GM18951 (cell line): ENCODE measurements around the gene COL26A1.

Source experiments
- POLR2A ChIP-seq: IDR thresholded peaks from 4 replicates; pipeline ENCODE4 v1.6.1; 2011; ENCODE audit warnings: mild to moderate bottlenecking; ENCODE audit not compliant: insufficient read length, insufficient read depth; ENCODE audit errors: extremely low read depth
- in situ Hi-C: fragments of 300-500 bp; cut with MboI; formaldehyde crosslinking; loops from one replicate; pipeline ENCODE4 v1.12.0; 2022; ENCODE audit warnings: low sequenced_read_pairs, mixed read lengths, inconsistent platforms; ENCODE audit not compliant: unreplicated experiment

Gene COL26A1

DNA sequence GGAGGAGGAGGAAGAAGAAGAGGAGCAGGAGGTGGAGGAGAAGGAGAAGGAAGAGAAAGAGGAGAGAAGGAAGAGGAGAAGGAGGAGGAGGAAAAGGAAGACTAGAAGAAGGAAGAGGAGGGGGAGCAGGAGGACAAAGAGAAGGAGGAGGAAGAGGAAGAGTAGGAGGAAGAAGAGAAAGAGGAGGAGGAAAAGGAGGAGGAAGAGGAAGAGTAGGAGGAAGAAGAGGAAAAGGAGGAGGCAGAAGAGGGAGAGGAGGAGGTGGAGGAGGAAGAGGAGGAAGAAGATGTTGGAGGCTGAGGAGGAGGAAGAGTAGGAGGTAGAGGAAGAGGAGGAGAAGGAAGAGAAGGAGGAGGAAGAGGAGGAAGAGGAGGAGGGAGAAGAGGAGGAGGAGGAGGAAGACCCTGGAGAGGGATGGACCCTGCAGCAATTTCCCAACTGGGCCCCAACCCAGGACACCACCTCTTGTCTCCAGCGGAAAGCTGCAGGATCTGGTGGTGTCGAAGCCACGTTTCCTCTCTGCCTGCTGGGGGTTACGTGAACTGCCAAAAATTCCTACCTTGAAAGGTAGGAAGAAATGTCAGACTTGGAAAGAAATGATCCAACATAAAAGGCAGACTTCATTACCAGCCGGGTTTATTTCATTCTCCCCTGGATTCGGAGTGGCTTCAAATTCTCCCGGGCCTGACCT is 38.9 kb downstream of the COL26A1 start:
- in situ Hi-C loops, result no loop called here

DNA sequence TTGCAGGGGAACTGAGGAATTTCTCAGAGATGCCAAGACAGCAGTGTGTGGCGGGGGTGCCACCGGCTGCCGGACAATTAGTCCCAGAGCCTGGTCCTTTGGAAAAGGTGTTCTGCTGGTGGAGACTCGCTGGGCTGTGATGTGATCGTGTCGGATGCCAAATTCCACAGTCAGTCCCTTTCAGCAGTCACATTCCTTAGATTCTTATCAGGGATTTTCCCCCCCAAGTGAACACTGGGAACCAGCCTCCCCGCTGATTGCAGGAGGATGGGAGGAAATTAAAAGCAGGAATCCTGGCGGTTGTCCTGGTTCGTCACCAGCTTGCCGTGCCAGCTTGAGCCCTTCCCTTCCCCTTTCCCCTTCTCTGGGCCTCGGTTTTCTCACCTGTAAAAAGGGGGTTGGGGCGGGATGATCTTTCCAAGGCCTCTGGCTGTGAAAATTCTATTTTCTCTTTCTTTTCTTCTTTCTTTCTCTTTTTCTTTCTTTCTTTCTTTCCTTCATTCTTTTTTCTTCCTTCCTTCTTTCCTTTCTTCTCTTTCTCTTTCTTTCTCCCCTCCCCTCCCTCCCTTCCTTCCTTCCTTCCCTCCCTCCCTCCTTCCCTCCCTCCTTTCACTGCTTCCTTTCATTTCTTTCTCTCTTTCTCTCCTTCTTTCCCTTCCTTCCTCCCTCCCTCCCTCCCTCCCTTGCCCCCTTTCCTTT is 39.6 kb downstream of the COL26A1 start:
- no peak for TF ChIP-seq POLR2A
- in situ Hi-C loops, result no loop called here

More for the DNA sequence above, 38.9 kb downstream of the COL26A1 start:
- no peak for TF ChIP-seq POLR2A

DNA sequence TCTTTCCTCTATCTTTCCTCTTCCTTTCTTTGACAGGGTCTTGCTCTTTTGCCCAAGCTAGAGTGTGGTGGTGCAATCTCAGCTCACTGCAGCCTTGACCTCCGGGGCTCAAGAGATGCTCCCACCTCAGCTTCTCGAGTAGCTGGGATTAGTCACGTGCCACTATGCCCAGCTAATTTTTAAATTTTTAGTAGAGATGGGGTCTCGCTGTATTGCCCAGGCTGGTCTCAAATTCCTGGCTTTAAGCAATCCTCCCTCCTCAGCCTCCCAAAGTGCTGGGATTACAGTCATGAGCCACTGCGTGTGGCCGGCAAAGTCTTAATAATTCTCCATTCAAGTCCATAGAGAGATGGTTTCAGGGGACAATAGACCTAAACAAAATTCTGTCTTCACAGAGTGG is 40.2 kb downstream of the COL26A1 start:
- no peak for TF ChIP-seq POLR2A
- in situ Hi-C loops, result no loop called here

DNA sequence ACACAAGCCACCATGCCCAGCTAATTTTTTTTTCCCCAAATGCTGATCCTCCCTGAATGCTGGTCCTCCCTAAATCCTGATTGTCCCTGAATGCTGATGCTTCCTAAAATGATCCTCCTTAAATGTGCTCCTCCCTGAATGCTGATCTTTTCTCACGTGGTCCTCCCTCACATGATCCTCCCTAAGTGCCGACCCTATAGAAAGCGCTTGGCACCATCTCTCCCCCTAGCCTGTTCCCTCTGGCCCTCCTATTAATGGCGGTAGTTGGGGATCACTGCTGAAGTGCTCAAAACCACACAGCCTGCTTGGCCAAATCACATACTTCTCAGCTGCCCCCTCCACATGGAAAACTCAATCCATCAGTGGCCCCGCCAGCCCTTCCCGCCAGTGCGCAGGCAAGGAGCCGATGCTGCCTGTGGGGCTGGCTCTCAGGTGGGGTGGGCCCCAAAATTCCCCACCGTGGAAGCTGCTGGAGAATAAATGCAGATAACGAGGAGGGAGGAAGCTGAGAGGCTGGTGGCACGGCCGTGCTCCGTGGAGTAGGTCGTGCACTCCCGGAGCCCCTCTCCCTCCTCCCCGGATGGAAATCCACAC is 42.9 kb downstream of the COL26A1 start:
- in situ Hi-C loops, result no loop called here
- no peak for TF ChIP-seq POLR2A

DNA sequence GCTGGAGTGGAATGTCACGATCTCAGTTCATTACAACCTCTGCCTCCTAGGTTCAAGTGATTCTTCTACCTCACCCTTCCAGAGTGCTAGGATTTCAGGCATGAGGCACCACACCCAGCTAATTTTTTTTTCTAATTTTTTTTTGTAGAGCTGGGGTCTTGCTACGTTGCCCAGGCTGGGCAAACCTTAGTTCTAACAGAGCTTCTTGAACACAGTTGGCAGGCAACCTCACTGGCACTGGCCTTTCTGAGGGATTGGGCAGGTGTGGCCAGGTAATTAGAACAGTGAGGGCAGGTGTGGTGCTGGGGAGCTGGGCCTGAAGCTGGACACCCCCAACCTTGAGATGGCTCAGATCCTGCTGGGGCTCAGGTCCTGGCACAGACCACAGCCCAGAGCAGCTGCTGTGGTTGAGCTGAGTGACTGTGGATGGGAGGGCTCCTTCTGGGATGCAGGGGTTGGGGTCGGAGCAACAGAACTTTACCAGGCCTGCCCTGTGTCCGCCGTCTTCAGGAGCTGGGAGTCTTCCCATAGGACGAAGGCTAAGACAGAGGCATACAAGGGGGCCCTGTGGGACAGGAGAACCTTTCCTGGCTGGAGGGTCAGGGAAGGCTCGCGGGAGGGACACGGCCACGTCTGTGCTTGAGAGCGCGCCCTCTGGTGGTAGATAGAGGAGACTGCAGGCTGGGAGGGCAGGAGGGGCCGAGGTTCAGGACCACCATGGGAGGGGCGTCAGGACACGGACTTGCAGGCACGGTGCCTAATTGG is 48.2 kb downstream of the COL26A1 start:
- in situ Hi-C loops, result no loop called here
- TF ChIP-seq POLR2A, result no peak

DNA sequence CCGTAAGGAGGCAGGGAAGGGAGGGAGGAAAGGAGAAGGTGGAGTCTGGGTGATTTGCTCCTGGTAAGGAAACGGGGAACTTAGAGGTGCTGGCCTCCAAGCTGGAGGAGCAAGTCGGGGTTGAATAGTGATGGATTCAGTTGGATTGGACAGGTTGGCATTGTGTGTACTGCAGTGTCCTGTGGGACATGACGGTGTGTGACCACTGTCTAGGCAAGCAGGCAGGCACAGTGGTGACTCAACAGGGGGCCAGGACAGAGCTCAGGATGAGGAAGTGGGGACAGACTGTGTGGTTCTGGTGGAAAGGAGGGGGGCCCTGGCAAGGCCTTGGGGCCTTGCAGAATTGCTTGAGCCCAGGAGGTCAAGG is 48.8 kb downstream of the COL26A1 start:
- TF ChIP-seq POLR2A, result no peak
- in situ Hi-C loops, result no loop called here

DNA sequence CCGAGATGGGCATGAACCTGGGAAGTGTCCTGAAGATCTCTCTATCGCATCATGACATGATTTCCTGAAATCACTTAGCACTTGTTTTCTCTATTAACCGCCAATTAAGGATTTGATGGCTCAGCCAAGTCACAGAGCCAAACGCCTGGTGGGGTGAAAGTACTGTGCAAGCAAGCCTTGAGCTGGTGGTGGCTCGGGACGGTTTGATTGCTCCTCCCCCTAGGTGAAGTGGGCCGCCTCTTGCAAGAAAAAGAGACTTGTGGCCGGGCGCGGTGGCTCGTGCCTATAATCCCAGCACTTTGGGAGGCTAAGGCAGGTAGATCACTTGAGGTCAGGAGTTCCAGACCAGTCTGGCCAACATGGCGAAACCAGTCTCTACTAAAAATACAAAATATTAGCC is 50.3 kb downstream of the COL26A1 start:
- in situ Hi-C loops, result no loop called here
- no peak for TF ChIP-seq POLR2A

DNA sequence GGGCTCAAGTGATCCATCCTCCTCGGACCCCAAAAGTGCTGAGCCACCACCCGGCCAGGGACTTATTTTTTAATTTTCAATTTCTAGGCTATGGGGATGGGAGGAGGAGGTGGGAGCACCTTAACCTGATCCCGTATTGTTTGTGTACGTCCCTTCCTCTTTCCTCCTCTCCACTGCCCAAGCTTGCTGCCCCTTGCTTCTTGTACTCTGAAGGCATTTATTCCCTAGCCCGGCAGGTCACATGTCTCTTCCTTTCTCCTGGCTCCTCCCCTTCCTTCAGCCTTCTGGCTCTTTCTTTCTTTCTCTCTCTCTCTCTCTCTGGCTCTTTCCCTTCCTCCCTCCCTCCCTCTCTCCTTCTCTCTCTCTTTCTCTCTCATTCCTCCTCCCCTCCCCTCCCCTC is 56.0 kb downstream of the COL26A1 start:
- in situ Hi-C loops, result no loop called here
- no peak for TF ChIP-seq POLR2A

DNA sequence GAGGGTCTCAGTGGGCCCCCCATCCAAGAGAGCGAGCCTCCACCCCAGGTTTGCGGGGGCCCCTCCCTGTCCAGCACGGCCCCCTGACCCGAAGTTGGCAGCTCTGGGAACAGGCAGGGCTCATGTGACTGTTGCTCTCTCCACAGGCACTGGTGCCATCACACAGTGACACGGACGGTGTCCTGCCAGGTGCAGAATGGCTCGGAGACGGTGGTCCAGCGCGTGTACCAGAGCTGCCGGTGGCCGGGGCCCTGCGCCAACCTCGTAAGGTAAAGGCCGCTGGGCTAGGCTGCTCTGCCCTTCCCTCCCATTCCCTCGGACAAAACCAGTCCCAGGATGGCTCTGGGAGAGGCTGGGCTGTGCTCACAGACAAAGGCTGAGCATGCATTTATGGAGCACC is 57.2 kb downstream of the COL26A1 start:
- in situ Hi-C loops, result no loop called here
- no peak for TF ChIP-seq POLR2A

DNA sequence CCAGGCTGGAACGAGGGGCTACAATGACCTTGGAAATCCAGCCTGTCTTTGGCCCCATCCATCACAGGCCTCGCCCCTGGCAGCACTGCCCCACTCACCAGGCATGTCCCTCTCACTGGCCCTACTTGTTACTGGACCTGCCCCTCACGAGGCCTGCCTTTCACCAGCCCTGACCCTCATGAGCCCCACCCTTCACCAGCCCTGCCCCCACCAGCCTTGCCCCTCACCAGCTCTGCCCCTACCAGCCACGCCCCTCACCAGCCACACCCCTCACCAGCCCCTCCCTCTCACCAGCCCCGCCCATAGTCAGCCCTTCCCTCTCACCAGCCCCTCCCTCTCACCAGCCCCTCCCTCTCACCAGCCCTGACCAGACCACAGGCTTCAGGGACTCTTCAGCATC is 57.8 kb downstream of the COL26A1 start:
- no peak for TF ChIP-seq POLR2A
- in situ Hi-C loops, result no loop called here

DNA sequence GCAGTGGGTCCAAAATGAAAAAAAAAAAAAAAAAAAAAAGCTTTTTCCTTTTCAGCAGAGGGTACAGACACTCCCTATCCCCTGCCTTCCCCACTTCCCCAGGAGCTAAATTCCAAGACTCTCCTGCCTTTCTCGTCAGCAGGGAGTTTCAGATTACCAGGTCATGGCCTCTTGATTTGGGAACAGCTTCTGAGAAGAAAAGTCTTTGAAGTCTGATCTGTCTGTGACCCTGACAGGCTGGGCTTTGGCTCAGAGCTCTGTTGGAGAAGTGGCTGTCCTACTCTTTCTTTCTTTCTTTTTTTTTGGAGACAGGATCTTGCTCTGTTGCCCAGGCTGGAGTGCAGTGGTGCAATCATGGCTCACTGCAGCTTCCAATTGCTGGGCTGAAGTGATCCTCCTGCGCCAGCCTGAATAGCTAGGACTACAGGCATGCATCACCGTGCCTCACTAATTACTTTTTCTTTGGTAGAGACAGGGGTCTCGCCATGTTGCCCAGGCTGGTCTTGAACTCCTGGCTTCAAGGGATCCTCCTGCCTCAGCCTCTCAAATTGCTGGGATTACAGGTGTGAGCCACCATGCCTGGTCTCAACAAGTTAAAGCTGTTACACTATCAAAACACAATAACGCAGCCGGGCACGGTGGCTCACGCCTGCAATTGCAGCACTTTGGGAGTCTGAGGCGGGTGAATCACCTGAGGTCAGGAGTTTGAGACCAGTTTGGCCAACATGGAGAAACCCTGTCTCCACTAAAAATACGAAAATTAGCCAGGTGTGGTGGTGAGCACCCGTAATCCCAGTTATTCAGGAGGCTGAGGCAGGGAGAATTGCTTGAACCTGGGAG is 59.9 kb downstream of the COL26A1 start:
- TF ChIP-seq POLR2A, result no peak
- in situ Hi-C loops, result no loop called here

DNA sequence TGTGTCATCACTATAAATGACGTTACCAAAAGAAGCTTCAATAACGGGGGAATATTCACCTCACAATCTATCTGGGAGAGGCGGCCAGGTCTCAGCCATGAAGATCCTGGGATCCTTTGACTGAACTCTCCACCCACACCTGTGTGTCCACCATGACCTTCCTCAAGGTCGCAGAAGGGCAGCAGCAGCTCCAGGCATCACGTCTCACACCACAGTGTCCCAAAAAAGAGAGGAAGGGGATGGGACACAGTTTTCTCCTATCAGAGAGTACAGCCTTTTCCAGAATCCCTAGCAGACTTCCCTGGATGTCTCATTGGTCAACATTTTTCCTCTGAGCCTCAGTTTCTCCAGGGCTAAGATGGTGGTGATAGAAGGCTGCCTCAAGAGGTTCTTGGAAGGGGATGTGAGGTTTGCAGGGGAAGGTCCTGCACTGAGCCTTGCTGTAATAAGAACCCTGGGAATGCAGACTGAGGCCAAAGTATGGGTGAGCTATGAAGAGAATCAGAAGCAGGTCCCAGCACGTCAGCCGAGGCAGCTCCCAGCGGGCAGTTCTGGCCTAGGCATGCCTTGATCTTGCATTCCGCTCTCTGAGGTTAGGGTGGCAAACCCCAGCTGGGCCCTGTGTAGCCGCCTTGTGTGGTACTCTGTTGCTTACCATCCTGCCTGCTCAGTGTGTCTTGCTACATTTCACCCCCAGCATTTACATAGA is 63.8 kb downstream of the COL26A1 start:
- in situ Hi-C loops, result no loop called here

More for the DNA sequence above, 63.8 kb downstream of the COL26A1 start:
- TF ChIP-seq POLR2A, result no peak
